Liver (tissue), 9 donors: Measurements from ENCODE around the gene NTNG2. TPM values are rescaled to one million over a fixed set of nuclear protein-coding genes. Genes with fewer than 3 reads are reported as not detected.

Source experiments
- DNase-seq: peaks from one replicate; pipeline ENCODE4 v3.0.0-alpha.2; 2017; ENCODE audit warnings: low spot score
- H3K27ac ChIP-seq, 2 donors: one replicate each; pipeline ENCODE4 v1.7.0; 2013; ENCODE audit warnings: inconsistent platforms in 2 of 2, low read length in 2 of 2, control low read depth in 1 of 2, low read depth in 1 of 2, mild to moderate bottlenecking in 1 of 2
- H3K27me3 ChIP-seq, 4 donors: one replicate each; pipeline versions ENCODE4 v1.6.1 to v1.7.0; 2013; ENCODE audit warnings: low read length in 3 of 4, inconsistent platforms in 1 of 4, mild to moderate bottlenecking in 1 of 4, moderate library complexity in 1 of 4; ENCODE audit not compliant: control insufficient read depth in 4 of 4, insufficient read depth in 4 of 4
- H3K36me3 ChIP-seq, 4 donors: one replicate each; pipeline versions ENCODE4 v1.6.1 to v1.7.0; 2013; ENCODE audit warnings: low read length in 3 of 4, mild to moderate bottlenecking in 3 of 4, low read depth in 1 of 4, moderate library complexity in 1 of 4; ENCODE audit not compliant: control insufficient read depth in 4 of 4, insufficient read depth in 3 of 4
- H3K4me1 ChIP-seq, 4 donors: one replicate each; pipeline versions ENCODE4 v1.6.1 to v1.7.0; 2013; ENCODE audit warnings: low read length in 3 of 4, mild to moderate bottlenecking in 3 of 4, moderate library complexity in 1 of 4; ENCODE audit not compliant: control insufficient read depth in 4 of 4, insufficient read depth in 4 of 4
- H3K4me3 ChIP-seq, 3 donors: one replicate each; pipeline versions ENCODE4 v1.6.1 to v1.7.0; 2013; ENCODE audit warnings: low read length in 3 of 3, control low read depth in 1 of 3, low read depth in 1 of 3, mild to moderate bottlenecking in 1 of 3
- H3K9ac ChIP-seq, 2 donors: one replicate each; pipeline ENCODE4 v1.7.0; 2013; ENCODE audit warnings: low read length in 2 of 2, mild to moderate bottlenecking in 2 of 2, moderate library complexity in 2 of 2, control low read depth in 1 of 2, low read depth in 1 of 2
- H3K9me3 ChIP-seq, 4 donors: one replicate each; pipeline versions ENCODE4 v1.6.1 to v1.7.0; 2013; ENCODE audit warnings: low read length in 3 of 4; ENCODE audit not compliant: control insufficient read depth in 4 of 4
- EGR1 ChIP-seq, 2 donors: IDR thresholded peaks; 2 replicates each; pipeline ENCODE4 v1.6.1; 2016 to 2018; ENCODE audit warnings: antibody characterized with exemption in 2 of 2, low read depth in 2 of 2
- FOXA1 ChIP-seq: IDR thresholded peaks from 2 replicates; pipeline ENCODE4 v1.6.1; 2016; ENCODE audit warnings: antibody characterized with exemption
- FOXA2 ChIP-seq: IDR thresholded peaks from 2 replicates; pipeline ENCODE4 v1.6.1; 2016; ENCODE audit warnings: antibody characterized with exemption
- HNF4A ChIP-seq, 2 donors: conservative IDR thresholded peaks; 2 replicates each; pipeline ENCODE4 v1.6.1; 2016; ENCODE audit warnings: antibody characterized with exemption in 2 of 2, mild to moderate bottlenecking in 2 of 2
- HNF4G ChIP-seq: IDR thresholded peaks from 2 replicates; pipeline ENCODE4 v1.6.1; 2016; ENCODE audit warnings: antibody characterized with exemption
- RAD21 ChIP-seq, 2 donors: IDR thresholded peaks; 2 replicates each; pipeline ENCODE4 v1.6.1; 2016; ENCODE audit warnings: antibody characterized with exemption in 2 of 2, mild to moderate bottlenecking in 2 of 2
- RXRA ChIP-seq, 2 donors: IDR thresholded peaks; 2 replicates each; pipeline ENCODE4 v1.6.1; 2017 to 2018; ENCODE audit warnings: antibody characterized with exemption in 2 of 2, mild to moderate bottlenecking in 1 of 2
- SP1 ChIP-seq: IDR thresholded peaks from 2 replicates; pipeline ENCODE4 v1.6.1; 2018; ENCODE audit warnings: antibody characterized with exemption, mild to moderate bottlenecking
- TAF1 ChIP-seq: conservative IDR thresholded peaks from 2 replicates; pipeline ENCODE4 v1.6.1; 2016; ENCODE audit warnings: antibody characterized with exemption, mild to moderate bottlenecking
- WGBS: extraction: QIAGEN DNeasy Blood & Tissue Kit; methylation state at CpG from one replicate; pipeline ENCODE4 v1.1.7; 2013; 5-methylcytosine and 5-hydroxymethylcytosine counted together
- polyA plus RNA-seq, 2 donors: library from polyadenylated mRNA; stranded (reverse) in 1 of 2; unstranded in 1 of 2; fragments of 200-250 nt in 1 of 2; fragments of >200 nt in 1 of 2; fragmentation: Nextera tagmentation in 1 of 2; extraction: Ambion mirVana in 1 of 2; gene quantifications; one replicate each; pipeline versions ENCODE4 v1.2.1 to v1.2.3, GENCODE V29; 2013 to 2015
- total RNA-seq, 2 donors: library from RNA; depleted of rRNA; stranded (reverse); fragments of >200 nt; gene quantifications; one replicate each; pipeline ENCODE4 v1.2.3, GENCODE V29; 2014
- TF ChIP-seq, protein P1 (sequence below): IDR thresholded peaks from 2 replicates; pipeline ENCODE4 v1.6.1; 2016; ENCODE audit warnings: antibody characterized with exemption
- TF ChIP-seq, protein P2 (sequence below): IDR thresholded peaks from 2 replicates; pipeline ENCODE4 v1.6.1; 2016; ENCODE audit warnings: antibody characterized with exemption
- TF ChIP-seq, protein P3 (sequence below): fragments of 150-350 bp; IDR thresholded peaks from 2 replicates; pipeline ENCODE4 v1.5.1; 2017; ENCODE audit warnings: improper control_type of control experiment, low read depth, low read length; ENCODE audit not compliant: missing input control
- TF ChIP-seq, protein P4 (sequence below): IDR thresholded peaks from 2 replicates; pipeline ENCODE4 v1.6.1; 2016; ENCODE audit warnings: antibody characterized with exemption
- TF ChIP-seq, protein P5 (sequence below): IDR thresholded peaks from 2 replicates; pipeline ENCODE4 v1.6.1; 2016; ENCODE audit warnings: antibody characterized with exemption, mild to moderate bottlenecking
- donor health status: healthy.
- donor health status: healthy.
- donor health status: healthy.
- donor health status: healthy.
- donor health status: healthy.

NTNG2 gene
- total and polyA plus RNA-seq, 4 donors: 0.12 to 0.42 (median 0.28) TPM; not detected in 1

DNA sequence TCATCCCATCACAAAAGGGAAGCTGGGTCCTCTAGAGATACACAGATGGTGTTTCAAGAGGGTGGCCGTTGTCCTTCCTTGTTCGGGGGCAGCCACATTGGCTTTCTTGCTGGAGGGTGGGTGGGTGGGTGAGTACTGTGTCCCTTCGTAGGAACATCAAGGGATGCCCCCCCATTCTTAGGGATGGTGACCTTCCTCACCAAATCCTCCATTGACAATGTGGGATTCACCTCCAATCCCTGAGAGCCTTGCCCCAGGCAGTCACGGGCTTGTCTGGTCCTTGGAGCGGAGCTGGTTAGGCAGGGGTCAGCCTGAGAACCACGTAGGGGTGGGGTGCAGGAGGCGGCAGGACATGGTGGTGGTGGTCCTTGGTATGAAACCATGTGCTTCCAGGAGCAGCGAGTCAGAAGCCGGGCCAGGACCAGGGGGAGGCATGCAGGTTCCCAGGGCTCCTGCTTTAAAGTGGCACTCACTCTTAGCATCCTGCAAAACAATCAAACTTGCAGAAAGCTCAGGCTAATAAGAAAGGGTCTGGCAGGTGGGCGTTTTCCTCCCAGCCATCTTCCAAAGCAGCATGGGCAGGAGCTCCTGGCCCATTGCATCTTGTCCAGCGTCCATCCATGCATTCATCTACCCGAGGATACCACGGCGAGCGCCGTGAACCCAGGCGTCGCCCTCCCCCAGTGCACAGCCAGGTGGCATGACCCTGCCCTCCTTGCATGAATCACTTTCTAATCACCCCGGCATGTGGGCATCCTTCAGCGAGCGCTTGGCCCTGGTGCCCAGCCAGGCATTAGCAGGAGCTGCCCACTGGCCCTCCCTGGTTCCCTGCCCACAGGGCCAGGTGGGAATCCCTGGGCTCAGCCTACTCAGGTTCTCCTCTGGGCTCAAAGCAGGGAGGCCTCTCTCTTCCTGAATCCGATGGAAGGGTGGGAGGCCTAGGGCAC is 76.4 kb downstream of the NTNG2 start:
- DNase-seq: no peak
- TF ChIP-seq FOXA2: no peak
- no peak for TF ChIP-seq SP1
- TF ChIP-seq, protein P1, sequence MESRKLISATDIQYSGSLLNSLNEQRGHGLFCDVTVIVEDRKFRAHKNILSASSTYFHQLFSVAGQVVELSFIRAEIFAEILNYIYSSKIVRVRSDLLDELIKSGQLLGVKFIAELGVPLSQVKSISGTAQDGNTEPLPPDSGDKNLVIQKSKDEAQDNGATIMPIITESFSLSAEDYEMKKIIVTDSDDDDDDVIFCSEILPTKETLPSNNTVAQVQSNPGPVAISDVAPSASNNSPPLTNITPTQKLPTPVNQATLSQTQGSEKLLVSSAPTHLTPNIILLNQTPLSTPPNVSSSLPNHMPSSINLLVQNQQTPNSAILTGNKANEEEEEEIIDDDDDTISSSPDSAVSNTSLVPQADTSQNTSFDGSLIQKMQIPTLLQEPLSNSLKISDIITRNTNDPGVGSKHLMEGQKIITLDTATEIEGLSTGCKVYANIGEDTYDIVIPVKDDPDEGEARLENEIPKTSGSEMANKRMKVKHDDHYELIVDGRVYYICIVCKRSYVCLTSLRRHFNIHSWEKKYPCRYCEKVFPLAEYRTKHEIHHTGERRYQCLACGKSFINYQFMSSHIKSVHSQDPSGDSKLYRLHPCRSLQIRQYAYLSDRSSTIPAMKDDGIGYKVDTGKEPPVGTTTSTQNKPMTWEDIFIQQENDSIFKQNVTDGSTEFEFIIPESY: no peak
- TF ChIP-seq FOXA1: no peak
- TF ChIP-seq HNF4A (conservative IDR thresholded peaks at IDR 0.05): no peak
- TF ChIP-seq, protein P2, sequence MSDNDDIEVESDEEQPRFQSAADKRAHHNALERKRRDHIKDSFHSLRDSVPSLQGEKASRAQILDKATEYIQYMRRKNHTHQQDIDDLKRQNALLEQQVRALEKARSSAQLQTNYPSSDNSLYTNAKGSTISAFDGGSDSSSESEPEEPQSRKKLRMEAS: no peak
- no peak for TF ChIP-seq RAD21 (IDR thresholded peaks at IDR 0.05)
- TF ChIP-seq, protein P3, sequence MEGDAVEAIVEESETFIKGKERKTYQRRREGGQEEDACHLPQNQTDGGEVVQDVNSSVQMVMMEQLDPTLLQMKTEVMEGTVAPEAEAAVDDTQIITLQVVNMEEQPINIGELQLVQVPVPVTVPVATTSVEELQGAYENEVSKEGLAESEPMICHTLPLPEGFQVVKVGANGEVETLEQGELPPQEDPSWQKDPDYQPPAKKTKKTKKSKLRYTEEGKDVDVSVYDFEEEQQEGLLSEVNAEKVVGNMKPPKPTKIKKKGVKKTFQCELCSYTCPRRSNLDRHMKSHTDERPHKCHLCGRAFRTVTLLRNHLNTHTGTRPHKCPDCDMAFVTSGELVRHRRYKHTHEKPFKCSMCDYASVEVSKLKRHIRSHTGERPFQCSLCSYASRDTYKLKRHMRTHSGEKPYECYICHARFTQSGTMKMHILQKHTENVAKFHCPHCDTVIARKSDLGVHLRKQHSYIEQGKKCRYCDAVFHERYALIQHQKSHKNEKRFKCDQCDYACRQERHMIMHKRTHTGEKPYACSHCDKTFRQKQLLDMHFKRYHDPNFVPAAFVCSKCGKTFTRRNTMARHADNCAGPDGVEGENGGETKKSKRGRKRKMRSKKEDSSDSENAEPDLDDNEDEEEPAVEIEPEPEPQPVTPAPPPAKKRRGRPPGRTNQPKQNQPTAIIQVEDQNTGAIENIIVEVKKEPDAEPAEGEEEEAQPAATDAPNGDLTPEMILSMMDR: no peak
- TF ChIP-seq EGR1 (IDR thresholded peaks at IDR 0.05; ENCODE audit: low read depth in 2 of 2): no peak
- Histone ChIP-seq H3K27me3 (no peaks in the 10 kb centered on the region), H3K9me3 (no peaks in the 10 kb centered on the region), H3K4me3 (no peak overlapping the region), H3K4me1 (peaks cover 5 to 20% (median 9%) of the 10 kb centered on the region in 4 donors), H3K36me3 (no peaks in the 10 kb centered on the region), H3K9ac (no peak overlapping the region), H3K27ac (no peak overlapping the region)
- 76% methylated on average over 22 of the region's 22 CpGs for WGBS

DNA sequence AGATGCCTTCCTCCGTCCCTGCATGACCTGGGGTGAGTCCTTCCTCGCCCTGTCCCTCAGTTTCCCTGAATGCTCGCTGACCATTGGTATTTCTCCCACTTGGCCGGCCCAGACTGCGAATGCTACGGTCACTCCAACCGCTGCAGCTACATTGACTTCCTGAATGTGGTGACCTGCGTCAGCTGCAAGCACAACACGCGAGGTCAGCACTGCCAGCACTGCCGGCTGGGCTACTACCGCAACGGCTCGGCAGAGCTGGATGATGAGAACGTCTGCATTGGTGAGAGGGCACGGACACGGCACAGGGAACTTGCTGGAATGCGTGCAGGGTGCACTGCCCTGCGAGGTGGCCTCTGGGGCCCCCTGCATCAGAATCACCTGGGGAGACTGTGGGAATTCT is 77.1 kb downstream of the NTNG2 start:
- no peaks in the 10 kb centered on the region for H3K9me3 ChIP-seq
- H3K27ac ChIP-seq: no peak overlapping the region
- H3K4me1 ChIP-seq: peaks cover 5 to 20% (median 9%) of the 10 kb centered on the region in 4 donors
- no peak for DNase-seq
- WGBS: 67% methylated on average over 19 of the region's 19 CpGs
- TF ChIP-seq RAD21 (IDR thresholded peaks at IDR 0.05): no peak
- TF ChIP-seq, protein P4, sequence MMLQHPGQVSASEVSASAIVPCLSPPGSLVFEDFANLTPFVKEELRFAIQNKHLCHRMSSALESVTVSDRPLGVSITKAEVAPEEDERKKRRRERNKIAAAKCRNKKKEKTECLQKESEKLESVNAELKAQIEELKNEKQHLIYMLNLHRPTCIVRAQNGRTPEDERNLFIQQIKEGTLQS: no peak
- no peak for TF ChIP-seq HNF4G
- TF ChIP-seq, protein P2: no peak
- TF ChIP-seq HNF4A (conservative IDR thresholded peaks at IDR 0.05): no peak
- no peak for TF ChIP-seq EGR1 (IDR thresholded peaks at IDR 0.05; ENCODE audit: low read depth in 2 of 2)
- TF ChIP-seq, protein P5, sequence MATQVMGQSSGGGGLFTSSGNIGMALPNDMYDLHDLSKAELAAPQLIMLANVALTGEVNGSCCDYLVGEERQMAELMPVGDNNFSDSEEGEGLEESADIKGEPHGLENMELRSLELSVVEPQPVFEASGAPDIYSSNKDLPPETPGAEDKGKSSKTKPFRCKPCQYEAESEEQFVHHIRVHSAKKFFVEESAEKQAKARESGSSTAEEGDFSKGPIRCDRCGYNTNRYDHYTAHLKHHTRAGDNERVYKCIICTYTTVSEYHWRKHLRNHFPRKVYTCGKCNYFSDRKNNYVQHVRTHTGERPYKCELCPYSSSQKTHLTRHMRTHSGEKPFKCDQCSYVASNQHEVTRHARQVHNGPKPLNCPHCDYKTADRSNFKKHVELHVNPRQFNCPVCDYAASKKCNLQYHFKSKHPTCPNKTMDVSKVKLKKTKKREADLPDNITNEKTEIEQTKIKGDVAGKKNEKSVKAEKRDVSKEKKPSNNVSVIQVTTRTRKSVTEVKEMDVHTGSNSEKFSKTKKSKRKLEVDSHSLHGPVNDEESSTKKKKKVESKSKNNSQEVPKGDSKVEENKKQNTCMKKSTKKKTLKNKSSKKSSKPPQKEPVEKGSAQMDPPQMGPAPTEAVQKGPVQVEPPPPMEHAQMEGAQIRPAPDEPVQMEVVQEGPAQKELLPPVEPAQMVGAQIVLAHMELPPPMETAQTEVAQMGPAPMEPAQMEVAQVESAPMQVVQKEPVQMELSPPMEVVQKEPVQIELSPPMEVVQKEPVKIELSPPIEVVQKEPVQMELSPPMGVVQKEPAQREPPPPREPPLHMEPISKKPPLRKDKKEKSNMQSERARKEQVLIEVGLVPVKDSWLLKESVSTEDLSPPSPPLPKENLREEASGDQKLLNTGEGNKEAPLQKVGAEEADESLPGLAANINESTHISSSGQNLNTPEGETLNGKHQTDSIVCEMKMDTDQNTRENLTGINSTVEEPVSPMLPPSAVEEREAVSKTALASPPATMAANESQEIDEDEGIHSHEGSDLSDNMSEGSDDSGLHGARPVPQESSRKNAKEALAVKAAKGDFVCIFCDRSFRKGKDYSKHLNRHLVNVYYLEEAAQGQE: no peak
- no peak for TF ChIP-seq RXRA (IDR thresholded peaks at IDR 0.05)
- TF ChIP-seq FOXA1: no peak
- no peak for TF ChIP-seq TAF1
- H3K9ac ChIP-seq: no peak overlapping the region
- H3K36me3 ChIP-seq: no peaks in the 10 kb centered on the region
- H3K4me3 ChIP-seq: no peak overlapping the region
- H3K27me3 ChIP-seq: no peaks in the 10 kb centered on the region
